ENCODE measurements around the gene TCTN1.
"Not testable (repeated sequence)": the region's sequence is repeated elsewhere in the genome, so short reads cannot be mapped to it uniquely, and the experiment has no call there.

The TCTN1 gene

DNA sequence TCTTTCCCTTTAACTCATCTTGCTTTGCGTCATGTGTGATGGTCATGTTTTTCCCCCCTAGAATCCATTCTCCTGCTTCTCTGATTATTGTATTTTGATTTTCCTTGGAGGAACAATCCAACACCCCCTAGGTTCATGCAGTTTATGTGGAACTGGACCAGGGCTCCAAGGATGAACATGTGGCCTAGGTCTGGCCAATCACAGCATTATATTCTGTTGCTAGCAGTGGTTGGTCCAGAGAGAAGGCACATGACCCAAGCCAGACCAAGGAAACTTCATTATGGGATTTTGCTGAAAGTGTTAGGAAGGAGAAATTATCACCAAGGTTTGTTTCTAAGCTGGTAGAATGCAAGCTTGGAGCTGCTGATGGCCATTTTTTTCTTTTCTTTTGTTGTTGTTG is 23.9 kb upstream of the TCTN1 start:
- TF ChIP-seq, protein P1, sequence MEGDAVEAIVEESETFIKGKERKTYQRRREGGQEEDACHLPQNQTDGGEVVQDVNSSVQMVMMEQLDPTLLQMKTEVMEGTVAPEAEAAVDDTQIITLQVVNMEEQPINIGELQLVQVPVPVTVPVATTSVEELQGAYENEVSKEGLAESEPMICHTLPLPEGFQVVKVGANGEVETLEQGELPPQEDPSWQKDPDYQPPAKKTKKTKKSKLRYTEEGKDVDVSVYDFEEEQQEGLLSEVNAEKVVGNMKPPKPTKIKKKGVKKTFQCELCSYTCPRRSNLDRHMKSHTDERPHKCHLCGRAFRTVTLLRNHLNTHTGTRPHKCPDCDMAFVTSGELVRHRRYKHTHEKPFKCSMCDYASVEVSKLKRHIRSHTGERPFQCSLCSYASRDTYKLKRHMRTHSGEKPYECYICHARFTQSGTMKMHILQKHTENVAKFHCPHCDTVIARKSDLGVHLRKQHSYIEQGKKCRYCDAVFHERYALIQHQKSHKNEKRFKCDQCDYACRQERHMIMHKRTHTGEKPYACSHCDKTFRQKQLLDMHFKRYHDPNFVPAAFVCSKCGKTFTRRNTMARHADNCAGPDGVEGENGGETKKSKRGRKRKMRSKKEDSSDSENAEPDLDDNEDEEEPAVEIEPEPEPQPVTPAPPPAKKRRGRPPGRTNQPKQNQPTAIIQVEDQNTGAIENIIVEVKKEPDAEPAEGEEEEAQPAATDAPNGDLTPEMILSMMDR (IDR thresholded peaks at IDR 0.05; ENCODE audit: insufficient read depth, low read length, missing control alignments) = no peak
- CTCF ChIA-PET = interaction anchor here (1.5 to 4.1 kb wide), 2 partner anchors 11 to 140 kb away, joined by 4 to 48 read pairs; partner anchors contain the start of gene ARPC3
- POLR2A ChIA-PET = no interaction called here
- no peak for DNase-seq (ENCODE audit: low read depth, low spot score)
- no peak overlapping the region for H3K4me3 ChIP-seq (ENCODE audit: low read depth, low read length)

DNA sequence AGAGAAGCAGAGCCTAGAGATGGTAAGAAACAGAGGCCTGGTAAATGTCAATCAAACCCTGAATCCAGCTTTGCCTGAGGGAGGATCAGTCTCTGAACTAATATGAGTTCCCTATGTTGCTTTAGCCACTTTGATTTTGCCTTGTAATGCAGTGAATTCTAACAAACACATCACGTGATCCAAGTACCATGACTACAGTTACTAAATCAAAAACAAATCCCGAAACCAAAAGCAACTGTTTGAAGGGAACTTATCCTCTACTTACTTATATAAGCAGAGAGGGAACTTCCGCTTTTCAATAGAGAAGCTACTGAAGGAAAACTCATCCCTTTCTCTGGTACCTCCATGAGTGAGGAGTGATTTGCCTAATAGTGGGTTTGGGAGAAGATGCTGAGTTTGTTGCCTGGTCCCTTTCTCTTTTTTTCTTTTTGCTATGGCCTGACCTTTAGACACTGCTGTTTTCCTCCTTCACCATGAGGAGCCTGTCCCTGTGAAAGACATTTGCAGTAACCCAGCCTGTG is 23.1 kb upstream of the TCTN1 start:
- POLR2A ChIA-PET = no interaction called here
- H3K4me3 ChIP-seq (ENCODE audit: low read depth, low read length) = no peak overlapping the region
- DNase-seq (ENCODE audit: low read depth, low spot score) = no peak
- CTCF ChIA-PET = interaction anchor here (0.9 to 4.1 kb wide), 5 partner anchors 10 to 141 kb away, joined by 3 to 48 read pairs (median 4); partner anchors contain the start of genes ARPC3 and FAM216A
- TF ChIP-seq, protein P1 (IDR thresholded peaks at IDR 0.05; ENCODE audit: insufficient read depth, low read length, missing control alignments) = no peak

DNA sequence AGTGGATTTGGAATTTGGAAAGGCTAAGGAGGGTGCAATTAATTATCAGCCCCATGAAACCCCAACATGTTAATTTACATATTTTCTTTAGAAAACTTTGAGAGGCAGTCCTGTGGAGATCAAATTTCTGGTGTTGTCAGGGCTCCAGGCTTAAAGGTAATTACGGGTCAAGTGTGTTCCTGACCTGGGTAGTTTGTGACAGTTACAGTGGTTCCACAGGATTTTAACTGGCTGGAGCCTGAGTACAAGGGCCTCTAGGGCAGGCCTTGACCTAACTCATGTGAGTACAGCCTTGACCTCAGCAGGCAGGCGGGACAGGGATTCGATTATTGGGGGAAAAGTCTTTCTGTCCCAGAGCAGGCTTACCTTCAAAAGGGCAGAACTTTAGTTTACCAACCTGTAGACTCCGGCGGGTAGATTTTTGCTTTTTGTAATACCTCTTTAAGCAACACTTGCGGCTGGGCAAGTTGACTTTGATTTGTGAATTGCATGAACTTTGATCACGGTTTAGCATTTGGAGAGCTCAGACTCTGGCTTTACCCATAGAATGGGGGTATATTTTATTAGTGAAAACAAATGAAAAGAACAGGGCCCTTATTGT is 22.4 kb upstream of the TCTN1 start:
- DNase-seq (ENCODE audit: low read depth, low spot score) = no peak
- TF ChIP-seq, protein P1 (IDR thresholded peaks at IDR 0.05; ENCODE audit: insufficient read depth, low read length, missing control alignments) = no peak
- ChIA-PET CTCF (interaction anchor here (0.9 to 19.8 kb wide), 6 partner anchors 10 to 141 kb away, joined by 3 to 671 read pairs (median 4); partner anchors contain the start of genes ARPC3, FAM216A, RAD9B and VPS29), POLR2A (no interaction called here)
- H3K4me3 ChIP-seq (ENCODE audit: low read depth, low read length) = no peak overlapping the region

DNA sequence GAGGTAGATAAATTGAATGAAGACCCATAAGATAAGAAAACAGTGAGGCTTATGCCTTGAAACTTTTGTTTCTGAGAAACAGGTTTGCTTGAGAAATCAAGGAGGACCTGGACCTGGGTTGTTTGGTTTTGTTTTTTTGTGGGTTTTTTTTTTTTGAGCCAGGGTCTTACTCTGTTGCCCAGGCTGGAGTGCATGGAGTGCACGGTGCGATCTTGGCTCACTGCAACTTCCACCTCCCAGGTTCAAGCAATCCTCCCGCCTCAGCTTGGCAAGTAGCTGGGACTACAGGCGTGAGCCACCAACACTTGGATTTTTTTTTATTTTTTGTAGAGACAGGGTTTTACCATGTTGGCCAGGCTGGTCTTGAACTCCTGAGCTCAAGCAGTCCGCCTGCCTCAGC is 21.9 kb upstream of the TCTN1 start:
- no peak overlapping the region for H3K4me3 ChIP-seq (ENCODE audit: low read depth, low read length)
- CTCF ChIA-PET = interaction anchor here (1.7 to 19.8 kb wide), 3 partner anchors 9 to 84 kb away, joined by 3 to 671 read pairs (median 48); partner anchors contain the start of genes RAD9B and VPS29
- TF ChIP-seq, protein P1 (IDR thresholded peaks at IDR 0.05; ENCODE audit: insufficient read depth, low read length, missing control alignments) = no peak
- POLR2A ChIA-PET = no interaction called here
- no peak for DNase-seq (ENCODE audit: low read depth, low spot score)

DNA sequence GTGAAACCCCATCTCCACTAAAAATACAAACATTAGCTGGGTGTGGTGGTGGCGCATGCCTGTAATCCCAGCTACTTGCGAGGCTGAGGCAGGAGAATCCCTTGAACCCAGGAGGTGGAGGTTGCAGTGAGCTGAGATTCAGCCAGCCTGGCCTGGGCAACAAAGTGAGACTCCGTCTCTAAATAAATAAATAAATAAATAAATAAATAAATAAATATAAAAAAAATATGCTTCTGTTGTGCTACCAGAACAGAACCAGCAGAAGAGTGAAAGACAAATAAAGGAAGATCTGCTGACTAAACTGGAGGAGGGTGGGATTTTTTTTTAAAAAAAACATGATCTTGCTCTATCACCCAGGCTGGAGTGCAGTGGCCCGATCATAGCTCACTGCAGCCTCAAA is 21.0 kb upstream of the TCTN1 start:
- DNase-seq (ENCODE audit: low read depth, low spot score); H3K4me3 ChIP-seq (ENCODE audit: low read depth, low read length): not testable (repeated sequence)
- POLR2A ChIA-PET = interaction anchor here (0.6 kb wide), 1 partner anchor 102 kb away, joined by 3 read pairs; no protein-coding TSS in a partner anchor
- CTCF ChIA-PET = interaction anchor here (0.9 to 19.8 kb wide), 7 partner anchors 8 to 84 kb away, joined by 3 to 671 read pairs (median 5); partner anchors contain the start of genes RAD9B and VPS29

DNA sequence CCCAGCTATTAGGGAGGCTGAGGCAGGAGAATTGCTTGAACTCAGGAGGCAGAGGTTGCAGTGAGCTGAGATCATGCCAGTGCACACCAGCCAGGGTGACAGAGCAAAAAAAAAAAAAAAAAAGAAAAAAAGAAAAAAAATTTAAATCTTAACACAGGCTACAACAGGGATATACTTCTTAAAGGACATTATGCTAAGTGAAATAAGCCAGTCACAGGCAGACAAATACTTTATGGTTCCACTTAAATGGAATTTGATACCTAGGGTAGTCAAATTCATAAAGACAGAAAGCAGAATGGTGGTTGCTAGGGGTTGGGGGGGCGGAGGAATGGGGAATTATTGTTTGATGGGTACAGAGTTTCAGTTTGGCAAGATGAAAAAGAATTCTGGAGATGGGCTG is 16.0 kb upstream of the TCTN1 start:
- ChIA-PET CTCF (interaction anchor here (5.8 to 19.8 kb wide), 7 partner anchors 12 to 146 kb away, joined by 48 to 671 read pairs (median 161); partner anchors contain the start of genes ARPC3, FAM216A, GPN3 and RAD9B), POLR2A (no interaction called here)
- H3K4me3 ChIP-seq (ENCODE audit: low read depth, low read length) = no peak overlapping the region
- DNase-seq (ENCODE audit: low read depth, low spot score) = no peak
- TF ChIP-seq, protein P1 (IDR thresholded peaks at IDR 0.05; ENCODE audit: insufficient read depth, low read length, missing control alignments) = no peak
